Measurements from ENCODE around the gene LIPA.

GRCh38 chr10:89245802-89246201 is 5.8 kb downstream of the LIPA start:
- no peak for TF ChIP-seq POLR2AphosphoS5 (IDR thresholded peaks at IDR 0.05)
- TF ChIP-seq CTCF (IDR thresholded peaks at IDR 0.05), result no peak
- no peak for TF ChIP-seq POLR2A (IDR thresholded peaks at IDR 0.05)
